Lung (tissue), 12 donors: ENCODE data around the gene MED19. TPM values are rescaled to one million over a fixed set of nuclear protein-coding genes. Genes with fewer than 3 reads are reported as not detected.
"Not testable (repeated sequence)": the region's sequence is repeated elsewhere in the genome, so short reads cannot be mapped to it uniquely, and the experiment has no call there.

Experiments
- ATAC-seq: fragments of 200-7000 bp; cut with Tn5 transposase; one replicate; pipeline ENCODE4 v1.9.1; 2020; ENCODE audit warnings: moderate number of reproducible peaks; ENCODE audit not compliant: insufficient read depth, low FRiP score
- DNase-seq, 3 donors: peaks; one replicate each; pipeline ENCODE4 v3.0.0-alpha.2; 2013 to 2017
- H3K27ac ChIP-seq, 2 donors: one replicate each; pipeline ENCODE4 v1.5.1; 2013; ENCODE audit warnings: mild to moderate bottlenecking in 2 of 2, moderate library complexity in 2 of 2, control low read depth in 1 of 2, inconsistent platforms in 1 of 2, low read depth in 1 of 2, low read length in 1 of 2
- H3K27me3 ChIP-seq, 3 donors: one replicate each; pipeline ENCODE4 v1.5.1; 2013; ENCODE audit warnings: low read length in 2 of 3; ENCODE audit not compliant: control insufficient read depth in 3 of 3, insufficient read depth in 3 of 3
- H3K36me3 ChIP-seq, 4 donors: one replicate each; pipeline ENCODE4 v1.5.1; 2013; ENCODE audit warnings: low read length in 4 of 4, mild to moderate bottlenecking in 1 of 4, moderate library complexity in 1 of 4; ENCODE audit not compliant: control insufficient read depth in 4 of 4, insufficient read depth in 4 of 4
- H3K4me1 ChIP-seq, 5 donors: one replicate each; pipeline ENCODE4 v1.5.1; 2013; ENCODE audit warnings: low read length in 5 of 5, mild to moderate bottlenecking in 2 of 5, moderate library complexity in 1 of 5; ENCODE audit not compliant: control insufficient read depth in 5 of 5, insufficient read depth in 5 of 5
- H3K4me3 ChIP-seq: one replicate; pipeline ENCODE4 v1.5.1; 2013; ENCODE audit warnings: mild to moderate bottlenecking, control low read depth, moderate library complexity
- H3K9ac ChIP-seq, 2 donors: one replicate each; pipeline ENCODE4 v1.5.1; 2013; ENCODE audit warnings: low read length in 2 of 2, control low read depth in 1 of 2; ENCODE audit not compliant: insufficient read depth in 1 of 2
- H3K9me3 ChIP-seq, 4 donors: one replicate each; pipeline ENCODE4 v1.5.1; 2013; ENCODE audit warnings: low read length in 3 of 4, mild to moderate bottlenecking in 1 of 4, moderate library complexity in 1 of 4; ENCODE audit not compliant: control insufficient read depth in 4 of 4, insufficient read depth in 3 of 4
- CTCF ChIP-seq: IDR thresholded peaks from 2 replicates; pipeline ENCODE4 v1.5.1; 2012; ENCODE audit warnings: mild to moderate bottlenecking; ENCODE audit errors: control extremely low read depth, extremely low read depth
- WGBS, 2 donors: extraction: QIAGEN DNeasy Blood & Tissue Kit; methylation state at CpG; one replicate each; pipeline ENCODE4 v1.1.7; 2013; 5-methylcytosine and 5-hydroxymethylcytosine counted together
- polyA plus RNA-seq, 2 donors: library from polyadenylated mRNA; stranded (reverse); fragments of 200-250 nt; gene quantifications; one replicate each; pipeline ENCODE4 v1.2.1, GENCODE V29; 2013
- total RNA-seq, 2 donors: library from RNA; depleted of rRNA in 1 of 2; stranded (reverse); fragments of >200 nt in 1 of 2; gene quantifications; one replicate each; pipeline ENCODE4 v1.2.1, GENCODE V29; 2014 to 2021
- donor health status: control.
- donor health status: control.
- donor health status: Bipolar disorder and iron deficiency.
- donor health status: healthy.
- donor health status: DM: yes; HTN: yes; CAD: no.

MED19 gene
- total and polyA plus RNA-seq, 4 donors, result 8.7 to 15.1 (median 13.5) TPM

- peaks cover 32 to 50% (median 35%) of the 10 kb centered on the region in 4 donors for H3K36me3 ChIP-seq
- no peak overlapping the region for H3K4me3 ChIP-seq
- no peak overlapping the region for H3K9ac ChIP-seq
- no peaks in the 10 kb centered on the region for H3K27me3 ChIP-seq
- no peak for TF ChIP-seq CTCF
- no peak overlapping the region for H3K27ac ChIP-seq
- WGBS, 2 donors, result 92 to 95% methylated on average over 18 of the region's 18 CpGs
- H3K4me1 ChIP-seq, result no peaks in the 10 kb centered on the region
- no peak for ATAC-seq
- H3K9me3 ChIP-seq, result no peaks in the 10 kb centered on the region
- DNase-seq, result no peak
These were observed 13.1 kb downstream of the MED19 start for GRCh38 chr11:57698843-57699365.

DNA sequence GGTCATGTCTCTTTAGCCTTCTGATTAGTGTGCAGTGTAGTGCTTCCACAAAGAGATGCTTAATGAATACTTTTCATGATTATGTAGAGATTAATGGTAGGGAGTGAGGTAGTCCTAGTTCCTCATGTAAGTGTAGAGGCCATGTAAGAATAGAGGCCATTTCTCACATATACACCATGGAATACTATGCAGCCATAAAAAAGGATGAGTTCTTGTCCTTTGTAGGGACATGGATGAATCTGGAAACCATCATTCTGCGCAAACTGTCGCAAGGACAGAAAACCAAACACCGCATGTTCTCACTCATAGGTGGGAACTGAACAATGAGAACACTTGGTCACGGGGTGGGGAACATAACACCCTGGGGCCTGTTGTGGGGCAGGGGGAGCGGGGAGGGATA lies 21.5 kb downstream of the MED19 start:
- H3K27ac ChIP-seq, ATAC-seq, H3K9me3 ChIP-seq, DNase-seq, H3K4me1 ChIP-seq, H3K27me3 ChIP-seq, H3K9ac ChIP-seq, H3K4me3 ChIP-seq: not testable (repeated sequence)
- WGBS, 2 donors, result 98 to 99% methylated on average over 5 of the region's 5 CpGs
- peaks cover 40 to 55% (median 49%) of the 10 kb centered on the region in 4 donors for H3K36me3 ChIP-seq

DNA sequence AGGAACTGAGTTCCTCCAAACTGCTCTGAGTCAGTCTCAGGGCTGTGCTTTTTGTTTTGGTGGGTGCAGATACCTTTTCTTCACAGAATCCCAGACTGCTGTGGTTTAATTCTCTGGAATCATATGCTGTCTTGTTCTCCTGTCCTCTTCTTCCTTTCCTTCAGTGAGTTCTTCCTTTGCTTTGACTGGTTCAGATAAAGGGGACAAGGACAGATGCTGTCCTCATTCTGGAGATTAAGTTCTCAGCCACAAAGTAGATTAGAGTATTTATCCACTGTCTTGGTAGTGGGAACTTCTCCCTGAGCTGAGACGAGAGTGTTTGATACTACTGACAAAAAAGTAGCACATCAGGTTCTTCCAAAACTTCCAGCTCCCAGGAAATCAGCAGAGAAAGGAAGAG lies 30.8 kb downstream of the MED19 start:
- Histone ChIP-seq H3K27me3 (no peaks in the 10 kb centered on the region), H3K9ac (no peak overlapping the region), H3K4me1 (peaks cover 0 to 21% (median 0%) of the 10 kb centered on the region in 5 donors), H3K4me3 (no peak overlapping the region), H3K27ac (no peak overlapping the region), H3K9me3 (no peaks in the 10 kb centered on the region), H3K36me3 (peaks cover 18 to 31% (median 29%) of the 10 kb centered on the region in 4 donors)
- WGBS, 2 donors, result 63 to 81% methylated on average over 1 of the region's 1 CpG
- DNase-seq (no peak), ATAC-seq (no peak)
- no peak for TF ChIP-seq CTCF

- 93 to 97% methylated on average over 2 of the region's 2 CpGs for WGBS, 2 donors
- Histone ChIP-seq H3K36me3 (peaks cover 18 to 30% (median 27%) of the 10 kb centered on the region in 4 donors), H3K9ac (no peak overlapping the region), H3K4me3 (no peak overlapping the region), H3K27ac (no peak overlapping the region), H3K4me1 (peaks cover 0 to 23% (median under 1%) of the 10 kb centered on the region in 5 donors), H3K9me3 (no peaks in the 10 kb centered on the region), H3K27me3 (no peaks in the 10 kb centered on the region)
- DNase-seq (no peak), ATAC-seq (no peak)
- no peak for TF ChIP-seq CTCF
These were observed 31.5 kb downstream of the MED19 start for GRCh38 chr11:57680552-57680874.
